AG04450 (cell line): ENCODE data around the gene USP34. TPM values are rescaled to one million over a fixed set of nuclear protein-coding genes. Genes with fewer than 3 reads are reported as not detected.

ENCODE experiments used
- CTCF ChIA-PET: fragments of 300-600, 350-600 bp; formaldehyde crosslinking; extraction: SDS; loops from one replicate; lab custom pipeline; 2022; ENCODE audit warnings: antibody characterized with exemption, inconsistent platforms; lab: Charles Lee
- POLR2A ChIA-PET: fragments of 350-600 bp; formaldehyde crosslinking; extraction: SDS; loops from one replicate; lab custom pipeline; 2021; ENCODE audit warnings: antibody characterized with exemption, inconsistent platforms; lab: Yijun Ruan, JAX
- DNase-seq: peaks from one replicate; pipeline ENCODE4 v3.0.0-alpha.2; 2011; ENCODE audit warnings: low read depth, low spot score
- H3K27ac ChIP-seq: one replicate; pipeline ENCODE4 v1.5.1; 2012; ENCODE audit warnings: low read depth, low read length, control low read depth
- H3K27me3 ChIP-seq: one replicate; pipeline ENCODE4 v1.6.0; 2012; ENCODE audit warnings: low read length; ENCODE audit not compliant: control insufficient read depth, insufficient read depth
- H3K4me3 ChIP-seq: 2 replicates; pipeline ENCODE4 v1.5.1; 2011; ENCODE audit warnings: mild to moderate bottlenecking, low read depth, low read length, control low read depth
- H3K9me3 ChIP-seq: 2 replicates; pipeline ENCODE4 v1.5.1; 2012; ENCODE audit warnings: low read length; ENCODE audit not compliant: control insufficient read depth, insufficient read depth
- CTCF ChIP-seq: IDR thresholded peaks from 2 replicates; pipeline ENCODE4 v1.5.1; 2011; ENCODE audit warnings: low read depth, low read length, control low read depth, inconsistent platforms
- polyA plus RNA-seq: library from polyadenylated mRNA; depleted of rRNA; stranded (reverse); fragments of >200 nt; gene quantifications from 2 replicates; pipeline ENCODE4 v1.2.3, GENCODE V29; 2011

USP34 gene
- polyA plus RNA-seq, 1 experiment = 92.3 TPM

DNA sequence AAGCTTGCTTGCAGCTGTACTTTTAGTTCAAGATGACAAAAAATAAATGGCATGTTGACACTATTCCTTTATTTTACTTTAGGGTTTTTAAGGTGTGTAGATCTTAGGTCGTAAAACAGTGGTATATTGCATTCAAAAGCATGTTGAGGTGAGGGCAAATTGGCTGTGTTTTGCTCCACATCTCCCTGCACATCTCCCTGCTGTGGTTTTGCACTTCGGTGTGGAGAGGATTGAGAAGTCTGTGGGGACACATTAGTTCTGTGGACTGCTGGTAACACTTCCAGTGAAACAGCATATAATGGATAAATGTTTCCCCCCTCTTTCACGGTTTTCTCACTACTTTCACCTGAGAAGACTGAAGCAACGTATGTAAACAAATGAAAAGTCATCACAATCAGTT lies 283.8 kb downstream of the USP34 start:
- no peak for TF ChIP-seq CTCF
- no peak overlapping the region for H3K4me3 ChIP-seq
- H3K27ac ChIP-seq = no peak overlapping the region
- no peak for DNase-seq
- no peaks in the 10 kb centered on the region for H3K27me3 ChIP-seq
- CTCF ChIA-PET = no interaction called here
- no peaks in the 10 kb centered on the region for H3K9me3 ChIP-seq
- POLR2A ChIA-PET = no interaction called here

GRCh38 chr2:61185231-61185728 lies 285.6 kb downstream of the USP34 start:
- Histone ChIP-seq H3K4me3 (no peak overlapping the region), H3K9me3 (no peaks in the 10 kb centered on the region; the same call in 1 of the 2 replicates), H3K27ac (no peak overlapping the region), H3K27me3 (no peaks in the 10 kb centered on the region)
- ChIA-PET CTCF (no interaction called here), POLR2A (no interaction called here)
- no peak for DNase-seq
- no peak for TF ChIP-seq CTCF

DNA sequence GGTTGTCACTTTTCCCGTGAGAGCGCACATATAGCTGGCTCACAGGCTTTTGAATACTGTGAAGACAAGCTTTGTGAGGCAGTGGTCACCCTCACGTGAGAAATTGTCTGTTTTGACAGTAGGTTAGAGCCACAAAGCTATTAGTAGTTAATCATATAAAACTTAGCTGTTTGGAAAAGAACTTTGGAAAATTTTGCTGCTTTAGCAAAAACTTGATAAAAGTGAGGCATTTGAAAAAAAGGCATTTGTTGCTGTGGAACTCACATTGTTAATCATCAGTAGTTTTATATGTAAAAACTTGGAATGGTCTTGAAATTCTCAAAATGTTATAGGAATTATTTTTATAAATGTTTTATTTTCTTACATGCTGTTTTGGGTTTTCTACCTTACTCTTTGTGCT lies 286.6 kb downstream of the USP34 start:
- no peaks in the 10 kb centered on the region for H3K27me3 ChIP-seq
- ChIA-PET CTCF (no interaction called here), POLR2A (no interaction called here)
- H3K4me3 ChIP-seq = no peak overlapping the region
- no peak for TF ChIP-seq CTCF
- H3K27ac ChIP-seq = no peak overlapping the region
- no peaks in the 10 kb centered on the region; the same call in 1 of the 2 replicates for H3K9me3 ChIP-seq
- DNase-seq = no peak

GRCh38 chr2:61183795-61184194 lies 287.1 kb downstream of the USP34 start:
- no peaks in the 10 kb centered on the region; the same call in 1 of the 2 replicates for H3K9me3 ChIP-seq
- ChIA-PET POLR2A (no interaction called here), CTCF (no interaction called here)
- H3K27me3 ChIP-seq = no peaks in the 10 kb centered on the region
- no peak overlapping the region for H3K27ac ChIP-seq
- DNase-seq = no peak
- no peak for TF ChIP-seq CTCF
- H3K4me3 ChIP-seq = no peak overlapping the region

GRCh38 chr2:61182059-61182383 lies 288.9 kb downstream of the USP34 start:
- Histone ChIP-seq H3K4me3 (no peak overlapping the region), H3K9me3 (peaks cover 3% of the 10 kb centered on the region; the same call in 1 of the 2 replicates), H3K27me3 (no peaks in the 10 kb centered on the region), H3K27ac (no peak overlapping the region)
- no peak for TF ChIP-seq CTCF
- POLR2A ChIA-PET = no interaction called here
- CTCF ChIA-PET = no interaction called here
- no peak for DNase-seq
